Measurements from ENCODE around the gene ZNF579. TPM values are rescaled to one million over a fixed set of nuclear protein-coding genes. Genes with fewer than 3 reads are reported as not detected.

Gene ZNF579
- total and polyA plus RNA-seq, 10 of the 15 experiments (the other 5 are each of a cell fraction or from before 2014, with no cell fraction given), result 0.11 to 11.7 (median 1.5) TPM

- intact Hi-C loops (cut with micrococcal nuclease; ENCODE audit: unreplicated experiment) (no loop called here), in situ Hi-C loops (cut with MboI) (no loop called here)
- Histone ChIP-seq H3K4me1 (ENCODE audit: control insufficient read depth, insufficient read depth, low read length) (peaks cover 4% of the 10 kb centered on the region), H3K4me2 (ENCODE audit: control insufficient read depth, insufficient read depth) (no peak overlapping the region), H3K4me3 (no peak overlapping the region), H3K79me2 (ENCODE audit: control insufficient read depth, insufficient read depth, low read length) (peaks cover 3% of the 10 kb centered on the region; the same call in 1 of the 2 replicates), H3K36me3 (ENCODE audit: control insufficient read depth in 2 of 2, insufficient read depth in 2 of 2, low read length in 1 of 2) (peaks cover 3 to 12% of the 10 kb centered on the region in 2 experiments; a peak in 3 of 4 replicates), H3K9me3 (replicated peaks; ENCODE audit: control insufficient read depth, insufficient read depth, low read length) (no peaks in the 10 kb centered on the region; the same call in 1 of the 3 replicates), H3K9ac (ENCODE audit: control insufficient read depth, insufficient read depth, low read length) (no peak overlapping the region), H3K27ac (ENCODE audit: control insufficient read depth, insufficient read depth) (no peak overlapping the region), H3K27me3 (replicated peaks in 1 of 2; ENCODE audit: control insufficient read depth in 2 of 2, insufficient read depth in 2 of 2, low read length in 1 of 2) (no peaks in the 10 kb centered on the region), H2AFZ (ENCODE audit: control insufficient read depth, low read depth, low read length) (no peak overlapping the region), H4K20me1 (ENCODE audit: control insufficient read depth, insufficient read depth) (peaks cover 3% of the 10 kb centered on the region; the same call in 1 of the 2 replicates)
- no peak for DNase-seq (ENCODE audit: low read depth, low spot score)
- ChIA-PET RAD21 (ENCODE audit: unreplicated experiment) (no interaction called here), POLR2A (interaction anchor here (1.5 kb wide), 1 partner anchor 17 kb away, joined by 4 read pairs; the partner anchor contains the start of gene FIZ1), CTCF (no interaction called here), SMC1A (ENCODE audit: uncharacterized antibody, unreplicated experiment) (no interaction called here)
- no peak for TF ChIP-seq SMC3 (IDR thresholded peaks at IDR 0.05; ENCODE audit: borderline replicate concordance, low read length)
- TF ChIP-seq SMAD5 (IDR thresholded peaks at IDR 0.05; ENCODE audit: low read depth), result no peak
- ATAC-seq, result no peak
- BruUV-seq (replicated peaks), result no TSS peak
- WGBS (ENCODE audit: insufficient coverage, insufficient replicate concordance, low lambda C conversion rate, missing lambda C conversion rate), result 99% methylated on average over 15 of the region's 38 CpGs
- FAIRE-seq, result no peak
Observed at GRCh38 chr19:55616395-55616875, 35.8 kb upstream of the ZNF579 start.

GRCh38 chr19:55615543-55616394 lies 35.1 kb upstream of the ZNF579 start:
- ChIA-PET SMC1A (ENCODE audit: uncharacterized antibody, unreplicated experiment) (no interaction called here), CTCF (no interaction called here)
- no peak for FAIRE-seq

More at GRCh38 chr19:55615543-55616394, 35.1 kb upstream of the ZNF579 start:
- H3K27ac ChIP-seq (ENCODE audit: control insufficient read depth, insufficient read depth), result no peak overlapping the region
- no peaks in the 10 kb centered on the region for H3K27me3 ChIP-seq (replicated peaks in 1 of 2; ENCODE audit: control insufficient read depth in 2 of 2, insufficient read depth in 2 of 2, low read length in 1 of 2)
- RAD21 ChIA-PET (ENCODE audit: unreplicated experiment), result no interaction called here
- H3K9ac ChIP-seq (ENCODE audit: control insufficient read depth, insufficient read depth, low read length), result no peak overlapping the region
- no peak overlapping the region for H2AFZ ChIP-seq (ENCODE audit: control insufficient read depth, low read depth, low read length)
- DNase-seq (ENCODE audit: low read depth, low spot score) (no peak), ATAC-seq (no peak)
- in situ Hi-C loops (cut with MboI) (no loop called here), intact Hi-C loops (cut with micrococcal nuclease; ENCODE audit: unreplicated experiment) (no loop called here)
- H3K9me3 ChIP-seq (replicated peaks; ENCODE audit: control insufficient read depth, insufficient read depth, low read length), result no peaks in the 10 kb centered on the region; the same call in 1 of the 3 replicates
- H3K36me3 ChIP-seq (ENCODE audit: control insufficient read depth in 2 of 2, insufficient read depth in 2 of 2, low read length in 1 of 2), result peaks cover 3 to 12% of the 10 kb centered on the region in 2 experiments; a peak in 3 of 4 replicates
- H3K79me2 ChIP-seq (ENCODE audit: control insufficient read depth, insufficient read depth, low read length), result peaks cover 3% of the 10 kb centered on the region; the same call in 1 of the 2 replicates
- TF ChIP-seq JUND (IDR thresholded peaks at IDR 0.05; ENCODE audit: low read depth, low read length) (no peak), FOXK2 (IDR thresholded peaks at IDR 0.05) (no peak), JUNB (IDR thresholded peaks at IDR 0.05) (no peak), NR2C1 (IDR thresholded peaks at IDR 0.05) (no peak), E2F4 (IDR thresholded peaks at IDR 0.05; ENCODE audit: low read depth, low read length) (no peak), REST (IDR thresholded peaks at IDR 0.05; ENCODE audit: low read depth, low read length) (no peak)
- H4K20me1 ChIP-seq (ENCODE audit: control insufficient read depth, insufficient read depth), result peaks cover 3% of the 10 kb centered on the region; the same call in 1 of the 2 replicates
- no peak overlapping the region for H3K4me3 ChIP-seq
- no TSS peak for BruUV-seq (replicated peaks)
- 99% methylated on average over 65 of the region's 88 CpGs for WGBS (ENCODE audit: insufficient coverage, insufficient replicate concordance, low lambda C conversion rate, missing lambda C conversion rate)
- H3K4me1 ChIP-seq (ENCODE audit: control insufficient read depth, insufficient read depth, low read length), result peaks cover 4% of the 10 kb centered on the region
- no peak overlapping the region for H3K4me2 ChIP-seq (ENCODE audit: control insufficient read depth, insufficient read depth)
- POLR2A ChIA-PET, result no interaction called here
